ENCODE results near the gene GPR157. TPM values are rescaled to one million over a fixed set of nuclear protein-coding genes. Genes with fewer than 3 reads are reported as not detected.

GPR157 gene
- total RNA-seq, 1 experiment from 2014 or later, result 7.9 TPM

DNA sequence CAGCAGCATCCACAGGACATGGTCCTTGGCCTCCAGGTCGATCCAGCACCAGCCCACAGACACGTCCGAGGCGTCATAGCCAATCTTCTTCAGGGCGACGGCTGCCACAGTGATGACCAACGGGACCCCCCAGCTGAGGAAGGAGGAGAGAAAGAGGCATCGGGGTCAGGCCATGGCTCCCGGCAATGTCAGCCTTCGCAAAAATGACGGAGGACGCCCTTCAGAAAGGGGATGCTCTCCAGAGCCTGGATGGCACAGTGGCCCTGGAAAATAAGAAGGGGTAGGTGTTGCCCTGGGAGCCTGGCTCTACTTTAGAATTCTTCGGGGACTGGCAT is 17.6 kb downstream of the GPR157 start:
- no peak for DNase-seq
- no TSS peak for BruUV-seq (replicated peaks)
- H4K20me1 ChIP-seq (ENCODE audit: low read length), result no peaks in the 10 kb centered on the region
- H3K4me2 ChIP-seq (ENCODE audit: low read length), result no peak overlapping the region
- no peaks in the 10 kb centered on the region for H3K36me3 ChIP-seq (ENCODE audit: low read depth, low read length)
- peak overlapping the region; percentile 95 for H3K27ac ChIP-seq (ENCODE audit: low read length)
- no peaks in the 10 kb centered on the region for H3K9me3 ChIP-seq (ENCODE audit: low read length)
- intact Hi-C loops (cut with micrococcal nuclease), result loop anchor here (1.0 kb wide), 1 partner anchor 85 kb away; no protein-coding TSS in a partner anchor
- no peak for ATAC-seq
- TF ChIP-seq EZH2 (IDR thresholded peaks at IDR 0.05; ENCODE audit: low read length, unreplicated experiment) (no peak), EZH2phosphoT487 (IDR thresholded peaks at IDR 0.05; ENCODE audit: borderline replicate concordance, low read length) (no peak)
- TF ChIP-seq, protein P1, sequence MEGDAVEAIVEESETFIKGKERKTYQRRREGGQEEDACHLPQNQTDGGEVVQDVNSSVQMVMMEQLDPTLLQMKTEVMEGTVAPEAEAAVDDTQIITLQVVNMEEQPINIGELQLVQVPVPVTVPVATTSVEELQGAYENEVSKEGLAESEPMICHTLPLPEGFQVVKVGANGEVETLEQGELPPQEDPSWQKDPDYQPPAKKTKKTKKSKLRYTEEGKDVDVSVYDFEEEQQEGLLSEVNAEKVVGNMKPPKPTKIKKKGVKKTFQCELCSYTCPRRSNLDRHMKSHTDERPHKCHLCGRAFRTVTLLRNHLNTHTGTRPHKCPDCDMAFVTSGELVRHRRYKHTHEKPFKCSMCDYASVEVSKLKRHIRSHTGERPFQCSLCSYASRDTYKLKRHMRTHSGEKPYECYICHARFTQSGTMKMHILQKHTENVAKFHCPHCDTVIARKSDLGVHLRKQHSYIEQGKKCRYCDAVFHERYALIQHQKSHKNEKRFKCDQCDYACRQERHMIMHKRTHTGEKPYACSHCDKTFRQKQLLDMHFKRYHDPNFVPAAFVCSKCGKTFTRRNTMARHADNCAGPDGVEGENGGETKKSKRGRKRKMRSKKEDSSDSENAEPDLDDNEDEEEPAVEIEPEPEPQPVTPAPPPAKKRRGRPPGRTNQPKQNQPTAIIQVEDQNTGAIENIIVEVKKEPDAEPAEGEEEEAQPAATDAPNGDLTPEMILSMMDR (conservative IDR thresholded peaks at IDR 0.05; ENCODE audit: low read depth, low read length), result no peak
- CTCF ChIA-PET, result interaction anchor here (1.0 kb wide), 2 partner anchors 30 to 85 kb away, joined by 3 to 9 read pairs; no protein-coding TSS in a partner anchor
- H2AFZ ChIP-seq (ENCODE audit: low read length), result no peak overlapping the region
- H3K9ac ChIP-seq (ENCODE audit: low read length), result peak overlapping the region; percentile 68
- H3K27me3 ChIP-seq (ENCODE audit: low read length), result no peaks in the 10 kb centered on the region
- H3K4me3 ChIP-seq (ENCODE audit: low read length), result no peak overlapping the region
- H3K4me1 ChIP-seq (ENCODE audit: insufficient read depth, low read length), result peaks cover 26% of the 10 kb centered on the region
- no peaks in the 10 kb centered on the region for H3F3A ChIP-seq (ENCODE audit: low read length, unreplicated experiment)
- H3K9me2 ChIP-seq (replicated peaks; ENCODE audit: low read length), result no peaks in the 10 kb centered on the region
- peaks cover 3% of the 10 kb centered on the region; the same call in 1 of the 2 replicates for H3K79me2 ChIP-seq (ENCODE audit: low read length)
- POLR2A ChIA-PET (ENCODE audit: unreplicated experiment), result no interaction called here

DNA sequence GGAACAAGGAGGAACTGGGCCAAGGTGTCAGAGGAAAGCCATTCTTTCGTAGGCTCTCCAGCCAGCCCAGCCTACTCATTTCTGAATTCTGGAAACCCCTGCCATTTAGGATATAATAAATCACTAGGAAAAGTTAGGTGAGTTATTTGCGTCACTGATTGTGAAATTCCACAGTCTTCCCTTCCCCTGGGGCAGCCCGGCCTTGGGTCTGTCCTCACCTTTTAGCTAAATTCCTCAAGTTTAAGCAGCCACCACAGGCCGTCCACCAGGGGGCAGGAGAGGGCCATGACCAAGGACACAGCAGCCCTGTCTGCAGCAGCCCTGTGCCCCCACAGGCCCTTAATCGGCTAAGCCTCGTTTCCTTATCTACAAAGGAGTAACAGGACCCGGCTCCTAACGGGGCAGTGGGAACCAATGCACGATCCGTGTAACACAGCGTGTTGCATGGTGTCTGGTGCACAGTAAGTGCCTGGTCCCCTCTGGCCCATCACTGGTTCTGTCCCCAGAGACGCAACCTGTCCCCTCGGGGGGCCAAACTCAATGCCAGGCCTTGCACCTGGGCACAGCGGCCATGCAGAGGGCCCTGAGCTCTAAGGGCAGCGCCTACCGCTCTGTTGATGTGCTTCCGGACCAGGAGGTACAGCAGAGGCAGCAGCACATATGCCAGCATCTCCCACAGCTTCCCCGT is 18.1 kb downstream of the GPR157 start:
- no peak overlapping the region for H3K4me2 ChIP-seq (ENCODE audit: low read length)
- POLR2A ChIA-PET (ENCODE audit: unreplicated experiment), result no interaction called here

More for the DNA sequence above, 18.1 kb downstream of the GPR157 start:
- DNase-seq (peak; percentile 91), ATAC-seq (peak; percentile 80)
- Histone ChIP-seq H3F3A (ENCODE audit: low read length, unreplicated experiment) (no peaks in the 10 kb centered on the region), H3K4me3 (ENCODE audit: low read length) (no peak overlapping the region), H3K79me2 (ENCODE audit: low read length) (peaks cover 3% of the 10 kb centered on the region; the same call in 1 of the 2 replicates), H3K9me2 (replicated peaks; ENCODE audit: low read length) (no peaks in the 10 kb centered on the region), H3K4me1 (ENCODE audit: insufficient read depth, low read length) (peaks cover 26% of the 10 kb centered on the region), H2AFZ (ENCODE audit: low read length) (no peak overlapping the region), H3K27me3 (ENCODE audit: low read length) (no peaks in the 10 kb centered on the region), H3K27ac (ENCODE audit: low read length) (peak overlapping the region; percentile 95), H4K20me1 (ENCODE audit: low read length) (no peaks in the 10 kb centered on the region), H3K9me3 (ENCODE audit: low read length) (no peaks in the 10 kb centered on the region), H3K9ac (ENCODE audit: low read length) (peak overlapping the region; percentile 68), H3K36me3 (ENCODE audit: low read depth, low read length) (no peaks in the 10 kb centered on the region)
- TF ChIP-seq, protein P1 (conservative IDR thresholded peaks at IDR 0.05; ENCODE audit: low read depth, low read length), result peak; percentile 94
- no peak for TF ChIP-seq EZH2phosphoT487 (IDR thresholded peaks at IDR 0.05; ENCODE audit: borderline replicate concordance, low read length)
- CTCF ChIA-PET, result interaction anchor here (0.6 to 1.0 kb wide), 5 partner anchors 31 to 380 kb away, joined by 3 to 9 read pairs (median 3); partner anchors contain the start of gene H6PD
- no TSS peak for BruUV-seq (replicated peaks)
- intact Hi-C loops (cut with micrococcal nuclease), result loop anchor here (1.0 kb wide), 1 partner anchor 85 kb away; no protein-coding TSS in a partner anchor
